Nephron (organoid): ENCODE data around the gene MDK.

ENCODE experiments used
- H3K27ac Mint-ChIP-seq, 3 experiments: 2 replicates each; pipeline ENCODE4 v1.8.0; 2020; ENCODE audit warnings: mixed read lengths in 3 of 3, mild to moderate bottlenecking in 2 of 3, moderate library complexity in 1 of 3
- H3K27me3 Mint-ChIP-seq: 2 replicates; pipeline ENCODE4 v1.8.0; 2021; ENCODE audit warnings: low read depth, mild to moderate bottlenecking, moderate library complexity, mixed read lengths
- H3K36me3 Mint-ChIP-seq: 2 replicates; pipeline ENCODE4 v1.8.0; 2020; ENCODE audit warnings: low read depth, mixed read lengths
- H3K4me1 Mint-ChIP-seq: 2 replicates; pipeline ENCODE4 v1.8.0; 2020; ENCODE audit warnings: mixed read lengths
- H3K4me3 Mint-ChIP-seq, 3 experiments: 2 replicates each; pipeline ENCODE4 v1.8.0; 2020; ENCODE audit warnings: mild to moderate bottlenecking in 3 of 3, mixed read lengths in 3 of 3, moderate library complexity in 2 of 3
- H3K9me3 Mint-ChIP-seq: 2 replicates; pipeline ENCODE4 v1.8.0; 2020; ENCODE audit warnings: mixed read lengths
- TF ChIP-seq, protein P1 (sequence below), 3 experiments: fragments of 200-600 bp; sonication (generic); IDR thresholded peaks; one replicate each; pipeline ENCODE4 v1.5.0; 2021; ENCODE audit warnings: antibody characterized with exemption in 3 of 3; ENCODE audit not compliant: unreplicated experiment in 3 of 3

MDK gene

DNA sequence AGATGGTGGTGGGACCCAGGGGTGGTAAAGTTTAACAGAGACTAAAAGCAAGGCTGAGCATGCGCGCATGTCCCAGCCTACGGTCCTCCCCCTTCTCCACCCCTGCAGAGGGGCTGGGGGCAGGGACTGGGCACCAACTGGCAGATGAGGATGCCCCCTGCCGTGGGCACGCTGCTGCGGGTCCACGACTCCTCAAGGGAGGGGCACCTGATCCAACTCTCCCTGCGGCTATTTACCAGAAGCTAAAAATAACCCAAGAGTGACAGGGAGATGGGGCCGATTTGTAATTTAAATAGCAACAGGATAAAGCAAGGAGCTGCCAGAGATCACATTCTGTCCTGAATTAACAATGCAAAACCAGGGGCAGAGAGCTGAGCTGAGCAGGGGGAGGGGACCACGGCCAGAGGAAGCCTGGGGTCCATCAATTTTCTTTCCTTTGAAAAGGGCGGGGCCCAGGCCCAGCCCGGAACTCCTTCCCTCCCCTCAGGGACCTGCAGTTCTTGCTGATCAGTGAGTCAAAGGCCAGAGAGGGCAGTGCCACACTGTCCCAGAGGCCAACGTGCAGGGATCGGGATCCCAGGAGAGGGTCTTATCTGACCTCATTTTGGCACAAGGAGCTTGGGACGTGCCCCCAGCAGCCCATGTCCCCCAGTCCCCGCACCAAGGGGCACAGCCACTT, 42.3 kb upstream of the MDK start:
- peak overlapping the region; percentile 42 to 65 (median 64) for H3K27ac Mint-ChIP-seq
- peak overlapping the region; percentile 29 to 62 (median 39) for H3K4me3 Mint-ChIP-seq
- H3K4me1 Mint-ChIP-seq = peaks cover 55% of the 10 kb centered on the region
- TF ChIP-seq, protein P1, sequence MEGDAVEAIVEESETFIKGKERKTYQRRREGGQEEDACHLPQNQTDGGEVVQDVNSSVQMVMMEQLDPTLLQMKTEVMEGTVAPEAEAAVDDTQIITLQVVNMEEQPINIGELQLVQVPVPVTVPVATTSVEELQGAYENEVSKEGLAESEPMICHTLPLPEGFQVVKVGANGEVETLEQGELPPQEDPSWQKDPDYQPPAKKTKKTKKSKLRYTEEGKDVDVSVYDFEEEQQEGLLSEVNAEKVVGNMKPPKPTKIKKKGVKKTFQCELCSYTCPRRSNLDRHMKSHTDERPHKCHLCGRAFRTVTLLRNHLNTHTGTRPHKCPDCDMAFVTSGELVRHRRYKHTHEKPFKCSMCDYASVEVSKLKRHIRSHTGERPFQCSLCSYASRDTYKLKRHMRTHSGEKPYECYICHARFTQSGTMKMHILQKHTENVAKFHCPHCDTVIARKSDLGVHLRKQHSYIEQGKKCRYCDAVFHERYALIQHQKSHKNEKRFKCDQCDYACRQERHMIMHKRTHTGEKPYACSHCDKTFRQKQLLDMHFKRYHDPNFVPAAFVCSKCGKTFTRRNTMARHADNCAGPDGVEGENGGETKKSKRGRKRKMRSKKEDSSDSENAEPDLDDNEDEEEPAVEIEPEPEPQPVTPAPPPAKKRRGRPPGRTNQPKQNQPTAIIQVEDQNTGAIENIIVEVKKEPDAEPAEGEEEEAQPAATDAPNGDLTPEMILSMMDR (IDR thresholded peaks at IDR 0.05; ENCODE audit: unreplicated experiment in 3 of 3) = no peak
- no peaks in the 10 kb centered on the region for H3K9me3 Mint-ChIP-seq
- peaks cover 26% of the 10 kb centered on the region for H3K27me3 Mint-ChIP-seq
- no peaks in the 10 kb centered on the region for H3K36me3 Mint-ChIP-seq

DNA sequence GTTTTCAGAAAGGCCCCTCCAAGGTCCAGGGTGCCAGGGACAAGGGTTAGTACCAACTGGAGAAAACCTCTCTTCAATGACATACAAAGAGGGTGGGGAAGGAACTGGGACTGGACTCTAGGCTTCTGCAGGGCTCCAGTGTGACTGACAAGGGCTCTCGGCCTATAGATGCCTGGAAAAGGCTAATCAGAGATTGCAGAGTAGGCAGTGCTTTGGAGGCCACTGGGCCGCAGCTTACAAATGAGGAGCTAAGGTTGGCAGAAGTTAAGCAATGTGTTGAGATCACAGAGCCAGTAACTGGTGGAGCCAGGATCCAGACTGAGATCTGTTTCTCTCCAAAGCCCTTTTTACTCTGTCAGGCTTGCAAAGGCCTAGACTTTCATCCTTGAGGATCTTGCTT, 41.7 kb upstream of the MDK start:
- Mint-ChIP-seq H3K27ac (peak overlapping the region; percentile 42 to 65 (median 59)), H3K4me1 (peaks cover 60% of the 10 kb centered on the region), H3K4me3 (no peak overlapping the region), H3K36me3 (no peaks in the 10 kb centered on the region), H3K9me3 (no peaks in the 10 kb centered on the region), H3K27me3 (peaks cover 21% of the 10 kb centered on the region)
- TF ChIP-seq, protein P1 (IDR thresholded peaks at IDR 0.05; ENCODE audit: unreplicated experiment in 3 of 3) = no peak

DNA sequence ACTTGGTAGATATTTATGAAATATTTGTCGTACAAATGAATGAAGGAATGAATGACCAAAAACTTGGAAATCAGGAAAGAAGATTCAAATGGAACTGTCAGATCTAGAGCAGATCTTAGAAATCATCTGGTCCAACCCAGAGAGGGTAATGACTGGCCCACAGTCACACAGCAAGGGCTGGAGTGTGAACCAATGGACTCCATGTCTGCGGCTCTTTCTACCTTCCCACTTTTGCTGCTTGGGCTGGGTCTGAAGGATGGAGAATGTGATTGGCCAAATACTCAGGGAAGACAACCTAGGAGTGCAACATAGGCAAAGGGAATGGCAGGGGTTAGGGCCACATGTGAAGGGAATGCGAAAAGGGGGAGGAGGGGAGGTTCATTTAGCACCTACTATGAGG, 40.0 kb upstream of the MDK start:
- H3K36me3 Mint-ChIP-seq = no peaks in the 10 kb centered on the region
- no peak overlapping the region for H3K4me3 Mint-ChIP-seq
- peaks cover 66% of the 10 kb centered on the region for H3K4me1 Mint-ChIP-seq
- peaks cover 16% of the 10 kb centered on the region for H3K27me3 Mint-ChIP-seq
- peak overlapping the region; percentile 72 to 88 (median 87) for H3K27ac Mint-ChIP-seq
- TF ChIP-seq, protein P1 (IDR thresholded peaks at IDR 0.05; ENCODE audit: unreplicated experiment in 3 of 3) = no peak
- H3K9me3 Mint-ChIP-seq = no peaks in the 10 kb centered on the region

DNA sequence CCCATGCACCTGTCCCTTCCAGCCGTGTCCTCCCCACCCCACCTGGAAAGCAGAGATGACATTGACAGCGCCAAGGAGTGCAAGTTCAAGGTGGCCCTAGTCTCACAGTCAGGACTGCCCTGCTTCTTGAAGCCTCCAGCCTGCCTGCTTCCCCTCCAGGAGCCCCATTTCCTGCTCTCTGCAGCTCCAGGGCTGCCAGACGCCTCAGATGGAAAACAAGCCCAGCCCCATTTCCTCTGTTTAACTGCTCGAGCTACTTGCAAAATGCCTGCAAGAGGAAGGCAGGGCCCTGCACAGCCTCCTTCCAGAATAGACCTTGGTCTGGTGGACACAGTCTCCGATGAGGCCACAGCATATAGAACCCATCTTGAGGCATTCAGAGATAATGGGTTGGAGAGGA, 39.2 kb upstream of the MDK start:
- Mint-ChIP-seq H3K4me3 (peak overlapping the region in 1 of 3 experiments; percentile 34), H3K27ac (peak overlapping the region; percentile 72 to 88 (median 87)), H3K4me1 (peaks cover 71% of the 10 kb centered on the region), H3K9me3 (no peaks in the 10 kb centered on the region), H3K36me3 (no peaks in the 10 kb centered on the region), H3K27me3 (peaks cover 15% of the 10 kb centered on the region)
- TF ChIP-seq, protein P1 (IDR thresholded peaks at IDR 0.05; ENCODE audit: unreplicated experiment in 3 of 3) = no peak

DNA sequence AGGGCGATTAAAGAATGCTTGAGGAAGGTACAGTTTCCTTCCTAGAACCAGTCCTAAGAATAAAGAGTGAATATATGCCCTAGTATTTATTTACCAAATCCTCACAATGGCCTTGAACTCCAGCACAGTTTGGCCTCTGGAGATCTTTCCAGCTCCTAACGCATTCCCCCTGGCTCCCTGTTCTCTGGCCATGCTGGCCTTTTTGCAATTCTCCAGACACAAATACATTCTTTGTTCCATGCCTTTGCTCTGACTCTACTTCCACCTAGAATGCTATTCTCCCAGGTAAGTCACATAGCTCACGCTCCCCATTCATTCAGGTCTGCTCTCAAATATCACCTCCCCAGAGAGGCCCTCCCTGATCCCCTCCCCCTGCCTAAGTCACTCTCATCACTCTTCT, 37.9 kb upstream of the MDK start:
- Mint-ChIP-seq H3K4me3 (peak overlapping the region in 1 of 3 experiments; percentile 15), H3K9me3 (no peaks in the 10 kb centered on the region), H3K36me3 (no peaks in the 10 kb centered on the region), H3K27ac (peak overlapping the region in 2 of 3 experiments; percentile 79 to 87), H3K4me1 (peaks cover 67% of the 10 kb centered on the region), H3K27me3 (peaks cover 14% of the 10 kb centered on the region)
- TF ChIP-seq, protein P1 (IDR thresholded peaks at IDR 0.05; ENCODE audit: unreplicated experiment in 3 of 3) = no peak

DNA sequence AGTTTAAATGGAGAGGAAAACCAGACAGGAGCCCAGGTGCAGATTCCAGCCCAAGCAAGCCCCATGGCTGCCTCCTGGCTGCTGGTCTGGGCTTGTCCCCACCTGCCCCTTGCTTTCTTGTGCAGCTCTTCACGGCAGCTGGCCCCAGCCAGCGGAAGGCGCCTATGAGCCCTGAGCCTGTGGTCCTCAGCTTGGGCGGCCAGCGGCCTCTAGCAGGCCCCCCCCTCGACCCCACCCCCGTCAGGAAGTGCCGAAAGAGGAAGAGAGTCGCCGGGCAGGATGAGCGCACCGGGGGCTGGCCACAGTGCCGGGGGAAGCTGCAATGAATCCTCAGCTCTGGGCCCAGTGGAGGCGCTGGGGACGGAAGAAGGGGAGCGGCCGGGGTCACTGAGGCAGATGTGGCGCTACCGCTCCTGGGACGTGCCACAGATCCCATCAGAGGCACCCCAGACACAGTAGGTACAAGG, 36.3 kb upstream of the MDK start:
- Mint-ChIP-seq H3K4me3 (peak overlapping the region; percentile 62 to 87 (median 76)), H3K27me3 (peaks cover 16% of the 10 kb centered on the region), H3K4me1 (peaks cover 65% of the 10 kb centered on the region), H3K27ac (no peak overlapping the region), H3K36me3 (no peaks in the 10 kb centered on the region), H3K9me3 (no peaks in the 10 kb centered on the region)
- TF ChIP-seq, protein P1 (IDR thresholded peaks at IDR 0.05; ENCODE audit: unreplicated experiment in 3 of 3) = no peak
